Measurements from ENCODE around the gene SLX4IP.

- TF ChIP-seq CTCF (IDR thresholded peaks at IDR 0.05) (no peak), POLR2A (IDR thresholded peaks at IDR 0.05) (no peak)
Measured at GRCh38 chr20:10646006-10646405, 210.9 kb downstream of the SLX4IP start.
